ENCODE data around the gene DPF3.

DNA sequence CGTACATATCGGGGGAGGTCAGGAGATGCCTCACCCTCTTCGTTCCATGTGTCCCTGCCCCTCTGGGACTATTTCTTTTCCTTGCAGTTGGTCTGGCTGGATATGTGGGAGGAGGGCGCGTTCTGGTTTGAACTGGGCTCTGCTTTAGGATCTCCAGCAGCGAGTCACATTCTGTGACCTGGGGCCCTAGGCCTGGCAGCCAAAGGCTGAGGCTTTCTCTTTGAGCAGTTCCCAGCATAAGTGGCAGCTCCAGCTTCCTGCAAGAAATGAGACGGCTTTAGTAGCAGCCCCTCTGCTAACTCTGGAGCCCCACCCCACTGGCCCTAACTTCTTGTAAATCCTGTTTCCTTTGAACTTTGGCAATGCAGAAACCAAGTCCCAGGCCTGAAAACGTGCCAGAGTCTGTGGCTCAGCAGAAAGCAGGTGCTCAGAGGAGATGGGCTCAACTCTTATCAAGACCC lies 274.8 kb downstream of the DPF3 start:
- TF ChIP-seq, protein P1, sequence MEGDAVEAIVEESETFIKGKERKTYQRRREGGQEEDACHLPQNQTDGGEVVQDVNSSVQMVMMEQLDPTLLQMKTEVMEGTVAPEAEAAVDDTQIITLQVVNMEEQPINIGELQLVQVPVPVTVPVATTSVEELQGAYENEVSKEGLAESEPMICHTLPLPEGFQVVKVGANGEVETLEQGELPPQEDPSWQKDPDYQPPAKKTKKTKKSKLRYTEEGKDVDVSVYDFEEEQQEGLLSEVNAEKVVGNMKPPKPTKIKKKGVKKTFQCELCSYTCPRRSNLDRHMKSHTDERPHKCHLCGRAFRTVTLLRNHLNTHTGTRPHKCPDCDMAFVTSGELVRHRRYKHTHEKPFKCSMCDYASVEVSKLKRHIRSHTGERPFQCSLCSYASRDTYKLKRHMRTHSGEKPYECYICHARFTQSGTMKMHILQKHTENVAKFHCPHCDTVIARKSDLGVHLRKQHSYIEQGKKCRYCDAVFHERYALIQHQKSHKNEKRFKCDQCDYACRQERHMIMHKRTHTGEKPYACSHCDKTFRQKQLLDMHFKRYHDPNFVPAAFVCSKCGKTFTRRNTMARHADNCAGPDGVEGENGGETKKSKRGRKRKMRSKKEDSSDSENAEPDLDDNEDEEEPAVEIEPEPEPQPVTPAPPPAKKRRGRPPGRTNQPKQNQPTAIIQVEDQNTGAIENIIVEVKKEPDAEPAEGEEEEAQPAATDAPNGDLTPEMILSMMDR (IDR thresholded peaks at IDR 0.05): no peak
- no peak for TF ChIP-seq POLR2A (IDR thresholded peaks at IDR 0.05)

Measured in heart left ventricle (tissue), 13 donors.